GM12873 (cell line): ENCODE measurements around the gene SLC6A7.

Experiments
- CTCF ChIP-seq: IDR thresholded peaks from 2 replicates; pipeline ENCODE4 v1.5.1; 2012; ENCODE audit warnings: low read depth, mild to moderate bottlenecking, moderate library complexity, low read length, control low read depth; ENCODE audit not compliant: insufficient read depth; ENCODE audit errors: missing control alignments

Gene SLC6A7

GRCh38 chr5:150152636-150153462 lies 37.0 kb upstream of the SLC6A7 start:
- no peak for TF ChIP-seq CTCF

GRCh38 chr5:150153483-150153882 lies 36.4 kb upstream of the SLC6A7 start:
- TF ChIP-seq CTCF = no peak

- no peak for TF ChIP-seq CTCF
Observed at GRCh38 chr5:150153957-150154617, 35.8 kb upstream of the SLC6A7 start.

- TF ChIP-seq CTCF = no peak
Observed at GRCh38 chr5:150154618-150155128, 35.2 kb upstream of the SLC6A7 start.

GRCh38 chr5:150155258-150156026 lies 34.4 kb upstream of the SLC6A7 start, which contains the start of gene PDGFRB:
Gene PDGFRB, minus strand, starts transcription at chr5:150155845. Its CDS starts 18,798 bp downstream, at chr5:150137047.
- TF ChIP-seq CTCF = no peak

- no peak for TF ChIP-seq CTCF
Observed at GRCh38 chr5:150156027-150156368, 33.9 kb upstream of the SLC6A7 start.

- no peak for TF ChIP-seq CTCF
Observed at GRCh38 chr5:150156540-150156939, 33.3 kb upstream of the SLC6A7 start.
